ENCODE data around the gene ZNF488. TPM values are rescaled to one million over a fixed set of nuclear protein-coding genes. Genes with fewer than 3 reads are reported as not detected.

The ZNF488 gene
- total RNA-seq, 2 donors from 2014 or later = not detected

GRCh38 chr10:47362199-47362598 lies 21.9 kb downstream of the ZNF488 start:
- Mint-ChIP-seq H3K4me3 (no peak overlapping the region), H3K36me3 (no peaks in the 10 kb centered on the region), H3K4me1 (ENCODE audit: low read depth in 2 of 2) (no peaks in the 10 kb centered on the region), H3K9me3 (no peaks in the 10 kb centered on the region), H3K27ac (no peak overlapping the region), H3K27me3 (peaks cover 2 to 6% of the 10 kb centered on the region in 2 donors)
- ATAC-seq = no peak
- DNase-seq (ENCODE audit: low spot score) = peak; percentile 23

DNA sequence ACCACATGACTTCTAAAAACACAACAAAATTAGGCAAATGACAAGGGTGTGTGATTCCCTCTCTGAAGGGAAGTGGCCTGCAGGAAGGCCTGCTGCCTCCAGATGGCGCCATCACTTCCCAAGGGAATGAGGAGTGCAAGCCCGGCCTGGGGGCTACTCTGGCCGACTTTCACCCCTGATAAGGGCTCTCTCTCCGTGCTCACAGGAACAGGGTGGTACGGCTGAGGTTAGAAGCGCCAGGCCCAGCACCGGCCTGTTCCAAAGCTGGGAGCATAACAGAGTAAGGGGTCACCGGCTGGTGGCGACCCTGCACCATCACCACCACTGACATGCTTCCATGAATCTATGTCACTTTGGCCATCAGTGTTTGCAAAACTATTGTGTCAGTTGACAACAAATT lies 22.8 kb downstream of the ZNF488 start:
- ATAC-seq (no peak), DNase-seq (ENCODE audit: low spot score) (peak; percentile 53)
- H3K4me1 Mint-ChIP-seq (ENCODE audit: low read depth in 2 of 2) = no peaks in the 10 kb centered on the region
- no peaks in the 10 kb centered on the region for H3K9me3 Mint-ChIP-seq
- H3K27ac Mint-ChIP-seq = no peak overlapping the region
- peaks cover 2 to 6% of the 10 kb centered on the region in 2 donors for H3K27me3 Mint-ChIP-seq
- no peaks in the 10 kb centered on the region for H3K36me3 Mint-ChIP-seq
- H3K4me3 Mint-ChIP-seq = no peak overlapping the region

DNA sequence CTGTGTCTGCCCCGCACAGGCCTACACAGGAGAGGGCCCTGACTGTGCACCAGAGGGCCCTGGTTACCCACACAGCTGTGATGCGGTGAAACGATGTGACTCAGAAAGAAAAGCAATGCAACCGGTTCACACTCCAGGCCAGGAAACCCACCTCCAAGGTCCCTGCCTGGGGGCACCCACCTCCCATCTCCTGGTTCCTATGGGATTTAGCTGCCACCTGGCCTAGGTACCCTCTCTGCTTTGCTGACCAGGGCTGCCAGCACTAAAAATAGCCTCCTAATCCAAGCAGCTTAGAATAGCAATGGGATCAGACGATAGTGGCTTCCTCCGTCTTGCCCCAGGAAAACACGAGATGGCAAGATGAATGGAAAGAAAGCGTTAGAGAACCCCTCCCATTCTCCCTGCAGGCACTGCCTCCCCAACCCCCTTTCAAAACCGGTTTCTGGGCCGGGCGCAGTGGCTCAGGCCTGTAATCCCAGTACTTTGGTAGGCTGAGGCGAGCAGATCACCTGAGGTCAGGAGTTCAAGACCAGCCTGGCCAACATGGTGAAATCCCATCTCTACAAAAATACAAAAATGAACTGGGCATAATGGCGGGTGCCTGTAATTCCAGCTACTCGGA lies 23.6 kb downstream of the ZNF488 start:
- peak; percentile 13 for DNase-seq (ENCODE audit: low spot score)
- Mint-ChIP-seq H3K4me1 (ENCODE audit: low read depth in 2 of 2) (no peaks in the 10 kb centered on the region), H3K36me3 (no peaks in the 10 kb centered on the region), H3K4me3 (no peak overlapping the region), H3K27ac (no peak overlapping the region), H3K9me3 (no peaks in the 10 kb centered on the region), H3K27me3 (no peaks in the 10 kb centered on the region)
- ATAC-seq = no peak

- ATAC-seq = no peak
- Mint-ChIP-seq H3K4me3 (no peak overlapping the region), H3K4me1 (ENCODE audit: low read depth in 2 of 2) (no peaks in the 10 kb centered on the region), H3K27ac (no peak overlapping the region), H3K9me3 (no peaks in the 10 kb centered on the region), H3K36me3 (no peaks in the 10 kb centered on the region), H3K27me3 (no peaks in the 10 kb centered on the region)
- peak; percentile 58 for DNase-seq (ENCODE audit: low spot score)
Observed at GRCh38 chr10:47359626-47360418, 24.3 kb downstream of the ZNF488 start.

- Mint-ChIP-seq H3K27ac (no peak overlapping the region), H3K27me3 (no peaks in the 10 kb centered on the region), H3K9me3 (no peaks in the 10 kb centered on the region), H3K4me1 (ENCODE audit: low read depth in 2 of 2) (no peaks in the 10 kb centered on the region), H3K4me3 (no peak overlapping the region), H3K36me3 (no peaks in the 10 kb centered on the region)
- peak in 1 of 2 donors; percentile 25 for ATAC-seq
- DNase-seq (ENCODE audit: low spot score) = peak; percentile 15
Observed at GRCh38 chr10:47359101-47359500, 25.0 kb downstream of the ZNF488 start.

GRCh38 chr10:47358457-47358856 lies 25.6 kb downstream of the ZNF488 start:
- no peaks in the 10 kb centered on the region for H3K36me3 Mint-ChIP-seq
- DNase-seq (ENCODE audit: low spot score) (peak; percentile 6), ATAC-seq (no peak)
- H3K4me1 Mint-ChIP-seq (ENCODE audit: low read depth in 2 of 2) = no peaks in the 10 kb centered on the region
- H3K27me3 Mint-ChIP-seq = no peaks in the 10 kb centered on the region
- no peak overlapping the region for H3K4me3 Mint-ChIP-seq
- H3K27ac Mint-ChIP-seq = no peak overlapping the region
- no peaks in the 10 kb centered on the region for H3K9me3 Mint-ChIP-seq

- Mint-ChIP-seq H3K4me3 (no peak overlapping the region), H3K4me1 (ENCODE audit: low read depth in 2 of 2) (no peaks in the 10 kb centered on the region), H3K27me3 (no peaks in the 10 kb centered on the region), H3K36me3 (no peaks in the 10 kb centered on the region), H3K27ac (no peak overlapping the region), H3K9me3 (no peaks in the 10 kb centered on the region)
- DNase-seq (ENCODE audit: low spot score) = peak; percentile 32
- no peak for ATAC-seq
Observed at GRCh38 chr10:47357911-47358310, 26.2 kb downstream of the ZNF488 start.

DNA sequence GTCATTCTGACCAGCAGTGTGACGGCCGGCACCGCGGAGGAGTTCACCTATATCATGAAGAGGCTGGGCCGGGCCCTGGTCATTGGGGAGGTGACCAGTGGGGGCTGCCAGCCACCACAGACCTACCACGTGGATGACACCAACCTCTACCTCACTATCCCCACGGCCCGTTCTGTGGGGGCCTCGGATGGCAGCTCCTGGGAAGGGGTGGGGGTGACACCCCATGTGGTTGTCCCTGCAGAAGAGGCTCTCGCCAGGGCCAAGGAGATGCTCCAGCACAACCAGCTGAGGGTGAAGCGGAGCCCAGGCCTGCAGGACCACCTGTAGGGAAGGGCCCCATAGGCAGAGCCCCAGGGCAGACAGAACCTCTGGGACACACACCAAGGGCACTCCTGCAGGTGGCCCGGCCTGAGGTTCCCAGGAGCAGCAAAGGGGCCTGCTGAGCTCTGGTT lies 26.9 kb downstream of the ZNF488 start:
- DNase-seq (ENCODE audit: low spot score) (peak; percentile 56), ATAC-seq (peak in 1 of 2 donors; percentile 17)
- H3K9me3 Mint-ChIP-seq = no peaks in the 10 kb centered on the region
- H3K36me3 Mint-ChIP-seq = no peaks in the 10 kb centered on the region
- H3K27ac Mint-ChIP-seq = no peak overlapping the region
- H3K4me3 Mint-ChIP-seq = no peak overlapping the region
- no peaks in the 10 kb centered on the region for H3K4me1 Mint-ChIP-seq (ENCODE audit: low read depth in 2 of 2)
- no peaks in the 10 kb centered on the region for H3K27me3 Mint-ChIP-seq

- DNase-seq (ENCODE audit: low spot score) (no peak), ATAC-seq (no peak)
- no peaks in the 10 kb centered on the region for H3K36me3 Mint-ChIP-seq
- H3K4me1 Mint-ChIP-seq (ENCODE audit: low read depth in 2 of 2) = no peaks in the 10 kb centered on the region
- H3K27ac Mint-ChIP-seq = no peak overlapping the region
- H3K9me3 Mint-ChIP-seq = no peaks in the 10 kb centered on the region
- H3K4me3 Mint-ChIP-seq = no peak overlapping the region
- no peaks in the 10 kb centered on the region for H3K27me3 Mint-ChIP-seq
Observed at GRCh38 chr10:47356708-47357107, 27.4 kb downstream of the ZNF488 start.

DNA sequence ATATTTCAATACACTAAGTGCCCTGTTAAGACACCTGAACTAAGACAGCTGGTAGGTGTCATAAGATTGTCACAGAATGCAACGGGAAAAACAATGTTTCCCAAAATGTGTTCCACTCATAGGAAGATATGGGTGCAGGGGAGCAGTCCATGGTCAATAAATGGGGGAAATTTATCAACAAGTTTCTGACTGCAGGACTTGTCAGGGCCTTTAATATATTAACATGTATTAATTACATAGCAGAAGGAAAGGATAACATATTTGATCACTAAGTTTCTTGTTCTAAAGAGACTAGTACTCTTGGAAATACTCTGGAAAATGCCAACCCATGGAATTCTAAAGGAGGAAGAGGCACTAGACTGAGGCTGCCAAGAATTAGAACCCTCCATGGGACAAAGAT lies 29.2 kb downstream of the ZNF488 start:
- Mint-ChIP-seq H3K27me3 (no peaks in the 10 kb centered on the region), H3K4me1 (ENCODE audit: low read depth in 2 of 2) (no peaks in the 10 kb centered on the region), H3K4me3 (no peak overlapping the region), H3K27ac (no peak overlapping the region), H3K36me3 (no peaks in the 10 kb centered on the region), H3K9me3 (no peaks in the 10 kb centered on the region)
- no peak for ATAC-seq
- DNase-seq (ENCODE audit: low spot score) = peak; percentile 5

DNA sequence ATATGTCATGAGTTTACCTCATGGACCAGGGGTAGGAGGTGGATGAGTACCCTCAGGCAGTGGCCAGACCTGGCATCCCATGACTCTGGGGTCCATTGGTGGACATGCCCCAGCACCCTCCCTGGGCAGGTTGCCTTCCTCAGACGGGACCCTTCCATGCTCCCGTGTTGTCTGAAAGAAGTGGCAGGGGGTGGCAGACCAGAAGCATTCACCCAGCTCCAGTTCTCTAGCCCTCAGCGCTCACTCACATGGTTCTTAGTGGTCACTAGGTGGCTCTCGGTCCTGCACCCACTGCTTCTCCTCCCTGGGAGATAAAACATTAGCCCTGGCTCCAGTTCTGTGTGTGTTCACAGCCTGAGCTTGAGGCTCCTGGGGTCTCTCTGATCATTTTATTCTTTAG lies 29.9 kb downstream of the ZNF488 start:
- no peak overlapping the region for H3K4me3 Mint-ChIP-seq
- no peaks in the 10 kb centered on the region for H3K27me3 Mint-ChIP-seq
- H3K36me3 Mint-ChIP-seq = no peaks in the 10 kb centered on the region
- H3K4me1 Mint-ChIP-seq (ENCODE audit: low read depth in 2 of 2) = no peaks in the 10 kb centered on the region
- H3K9me3 Mint-ChIP-seq = no peaks in the 10 kb centered on the region
- no peak for ATAC-seq
- no peak for DNase-seq (ENCODE audit: low spot score)
- H3K27ac Mint-ChIP-seq = no peak overlapping the region

DNA sequence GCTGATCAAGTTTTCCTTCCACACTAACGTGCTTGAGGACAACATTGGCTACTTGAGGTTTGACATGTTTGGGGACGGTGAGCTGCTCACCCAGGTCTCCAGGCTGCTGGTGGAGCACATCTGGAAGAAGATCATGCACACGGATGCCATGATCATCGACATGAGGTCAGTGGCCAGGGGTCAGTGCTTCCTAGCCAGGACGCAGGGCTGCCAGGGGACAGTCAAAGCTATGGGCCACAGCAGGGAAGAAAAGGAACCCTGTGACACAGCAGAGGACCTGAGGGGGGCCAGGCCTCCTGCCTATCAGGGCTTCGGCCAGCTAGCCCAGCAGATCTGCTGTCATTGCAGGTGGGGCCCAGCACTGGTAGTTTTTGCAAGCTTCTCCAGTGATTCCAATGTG lies 30.7 kb downstream of the ZNF488 start:
- Mint-ChIP-seq H3K9me3 (no peaks in the 10 kb centered on the region), H3K36me3 (no peaks in the 10 kb centered on the region), H3K27me3 (no peaks in the 10 kb centered on the region), H3K4me3 (no peak overlapping the region), H3K4me1 (ENCODE audit: low read depth in 2 of 2) (no peaks in the 10 kb centered on the region), H3K27ac (no peak overlapping the region)
- DNase-seq (ENCODE audit: low spot score) (peak; percentile 57), ATAC-seq (no peak)

- peak; percentile 39 for DNase-seq (ENCODE audit: low spot score)
- no peak for ATAC-seq
- Mint-ChIP-seq H3K36me3 (no peaks in the 10 kb centered on the region), H3K27me3 (no peaks in the 10 kb centered on the region), H3K4me3 (no peak overlapping the region), H3K9me3 (no peaks in the 10 kb centered on the region), H3K4me1 (ENCODE audit: low read depth in 2 of 2) (no peaks in the 10 kb centered on the region), H3K27ac (no peak overlapping the region)
Observed at GRCh38 chr10:47351899-47352815, 31.9 kb downstream of the ZNF488 start.
